ENCODE measurements around the gene PGAM1.

GRCh38 chr10:97401455-97401919 lies 24.5 kb upstream of the PGAM1 start:
- no peak for TF ChIP-seq CTCF (conservative IDR thresholded peaks at IDR 0.05)
- TF ChIP-seq ZFX (IDR thresholded peaks at IDR 0.05), result no peak

All from C4-2B (cell line).